Hepatocyte (in vitro differentiated cells): ENCODE results near the gene FXYD5. TPM values are rescaled to one million over a fixed set of nuclear protein-coding genes. Genes with fewer than 3 reads are reported as not detected.

Experiments used
- DNase-seq: peaks from one replicate; pipeline ENCODE4 v3.0.0-alpha.2; 2016; ENCODE audit warnings: low spot score
- H2AFZ ChIP-seq: fragments of 200-600 bp; sonication (generic); 2 replicates; pipeline ENCODE4 v1.6.0; 2016; ENCODE audit warnings: antibody characterized with exemption, mild to moderate bottlenecking
- H3K27ac ChIP-seq: fragments of 200-600 bp; sonication (generic); 2 replicates; pipeline ENCODE4 v1.5.1; 2016; ENCODE audit warnings: mild to moderate bottlenecking
- H3K27me3 ChIP-seq: fragments of 200-600 bp; sonication (generic); 2 replicates; pipeline ENCODE4 v1.6.1; 2016
- H3K36me3 ChIP-seq: fragments of 200-600 bp; sonication (generic); replicated peaks from 2 replicates; pipeline ENCODE4 v1.5.1; 2016; ENCODE audit warnings: low read depth; ENCODE audit not compliant: insufficient read depth
- H3K4me1 ChIP-seq: fragments of 200-600 bp; sonication (generic); 2 replicates; pipeline ENCODE4 v1.5.1; 2016; ENCODE audit warnings: mild to moderate bottlenecking, moderate library complexity; ENCODE audit not compliant: insufficient read depth
- H3K4me2 ChIP-seq: fragments of 200-600 bp; sonication (generic); 2 replicates; pipeline ENCODE4 v1.6.0; 2016
- H3K4me3 ChIP-seq: fragments of 200-600 bp; sonication (generic); 2 replicates; pipeline ENCODE4 v1.5.1; 2016; ENCODE audit warnings: mild to moderate bottlenecking
- H3K79me2 ChIP-seq: fragments of 200-600 bp; sonication (generic); 2 replicates; pipeline ENCODE4 v1.6.0; 2017; ENCODE audit warnings: mild to moderate bottlenecking
- H3K9me2 ChIP-seq: fragments of 200-600 bp; sonication (generic); replicated peaks from 2 replicates; pipeline ENCODE4 v1.6.0; 2017; ENCODE audit warnings: mild to moderate bottlenecking; ENCODE audit not compliant: insufficient read depth
- H3K9me3 ChIP-seq: fragments of 200-600 bp; sonication (generic); 2 replicates; pipeline ENCODE4 v1.5.1; 2016; ENCODE audit warnings: low read depth, mild to moderate bottlenecking
- H4K20me1 ChIP-seq: fragments of 200-600 bp; sonication (generic); 2 replicates; pipeline ENCODE4 v1.6.0; 2016; ENCODE audit warnings: mild to moderate bottlenecking; ENCODE audit not compliant: insufficient read depth, poor library complexity, severe bottlenecking
- CTCF ChIP-seq: fragments of 200-600 bp; sonication (generic); IDR thresholded peaks from 2 replicates; pipeline ENCODE4 v1.5.1; 2016; ENCODE audit warnings: antibody characterized with exemption, mild to moderate bottlenecking; ENCODE audit not compliant: poor library complexity
- EZH2 ChIP-seq: fragments of 200-600 bp; sonication (generic); IDR thresholded peaks from 2 replicates; pipeline ENCODE4 v1.6.1; 2016; ENCODE audit warnings: antibody characterized with exemption, mild to moderate bottlenecking, borderline replicate concordance
- EZH2phosphoT487 ChIP-seq: fragments of 200-600 bp; sonication (generic); IDR thresholded peaks from one replicate; pipeline ENCODE4 v1.6.1; 2018; ENCODE audit warnings: antibody characterized with exemption, mild to moderate bottlenecking, low read depth, moderate library complexity; ENCODE audit not compliant: unreplicated experiment, severe bottlenecking
- WGBS: methylation state at CpG from one replicate; pipeline ENCODE4 v1.1.6; 2016; ENCODE audit warnings: low lambda C conversion rate; ENCODE audit errors: missing lambda C conversion rate; 5-methylcytosine and 5-hydroxymethylcytosine counted together
- polyA plus RNA-seq: library from polyadenylated mRNA; unstranded; fragments of >200 nt; fragmentation: Nextera tagmentation; extraction: Ambion mirVana; gene quantifications from 2 replicates; pipeline ENCODE4 v1.2.1, GENCODE V29; 2016
- total RNA-seq: library from RNA; depleted of rRNA; stranded (reverse); fragments of >200 nt; gene quantifications from 2 replicates; pipeline ENCODE4 v1.2.3, GENCODE V29; 2014

Gene FXYD5
- total and polyA plus RNA-seq, 2 experiments from 2014 or later = 36.4 to 81.1 TPM

- H3K9me2 ChIP-seq = no peaks in the 10 kb centered on the region
- no peaks in the 10 kb centered on the region for H3K36me3 ChIP-seq
- H3K79me2 ChIP-seq = no peaks in the 10 kb centered on the region
- H3K4me3 ChIP-seq = no peak overlapping the region
- H3K9me3 ChIP-seq = no peaks in the 10 kb centered on the region
- TF ChIP-seq CTCF (no peak), EZH2 (no peak), EZH2phosphoT487 (no peak)
- H3K27ac ChIP-seq = no peak overlapping the region
- H2AFZ ChIP-seq = no peak overlapping the region
- H3K27me3 ChIP-seq = no peaks in the 10 kb centered on the region
- H3K4me1 ChIP-seq = no peaks in the 10 kb centered on the region
- H4K20me1 ChIP-seq = no peaks in the 10 kb centered on the region
- no peak overlapping the region for H3K4me2 ChIP-seq
- DNase-seq = no peak
- WGBS = 91% methylated on average over 2 of the region's 2 CpGs
Observed at GRCh38 chr19:35164418-35164817, 9.9 kb downstream of the FXYD5 start.

DNA sequence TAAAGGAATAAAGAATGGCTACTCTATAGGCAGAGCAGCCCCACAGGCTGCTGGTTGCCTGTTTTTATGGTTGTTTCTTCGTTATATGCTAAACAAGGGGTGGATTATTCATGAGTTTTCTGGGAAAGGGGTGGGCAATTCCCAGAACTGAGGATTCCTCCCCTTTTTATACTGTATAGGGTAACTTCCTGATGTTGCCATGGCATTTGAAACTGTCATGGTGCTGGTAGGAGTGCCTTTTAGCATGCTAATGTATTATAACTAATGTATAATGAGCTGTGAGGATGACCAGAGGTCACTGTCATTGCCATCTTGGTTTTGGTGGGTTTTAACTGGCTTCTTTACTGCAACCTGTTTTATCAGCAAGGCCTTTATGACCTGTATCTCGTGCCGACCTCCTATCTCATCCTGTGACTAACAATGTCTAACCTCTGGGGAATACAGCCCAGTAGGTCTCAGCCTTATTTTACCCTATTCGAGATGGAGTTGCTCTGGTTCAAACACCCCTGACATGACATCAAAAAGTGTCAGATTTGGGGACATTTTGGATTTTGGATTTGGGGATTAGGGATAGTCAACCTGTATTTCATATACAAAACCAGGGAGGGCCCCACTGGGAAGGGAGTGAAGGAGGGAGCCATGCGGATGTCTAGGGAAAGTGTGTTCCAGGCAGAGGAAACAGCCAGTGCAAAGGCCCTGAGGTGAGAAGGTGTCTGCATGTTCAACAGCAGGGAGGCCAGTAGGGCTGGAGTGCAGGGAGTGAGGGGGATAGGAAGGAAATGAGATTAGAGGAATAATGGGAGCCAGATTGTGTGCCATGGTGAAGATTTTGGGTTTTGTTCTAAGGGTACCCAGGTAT is 10.9 kb downstream of the FXYD5 start:
- Histone ChIP-seq H3K4me2 (no peak overlapping the region), H2AFZ (no peak overlapping the region), H3K27ac (no peak overlapping the region), H3K9me2 (no peaks in the 10 kb centered on the region), H3K36me3 (no peaks in the 10 kb centered on the region), H3K4me1 (no peaks in the 10 kb centered on the region), H3K4me3 (no peak overlapping the region), H3K9me3 (no peaks in the 10 kb centered on the region), H3K79me2 (no peaks in the 10 kb centered on the region), H4K20me1 (no peaks in the 10 kb centered on the region), H3K27me3 (no peaks in the 10 kb centered on the region)
- WGBS = 63% methylated on average over 5 of the region's 5 CpGs
- DNase-seq = no peak
- TF ChIP-seq CTCF = no peak
- TF ChIP-seq EZH2phosphoT487 = no peak
- no peak for TF ChIP-seq EZH2

DNA sequence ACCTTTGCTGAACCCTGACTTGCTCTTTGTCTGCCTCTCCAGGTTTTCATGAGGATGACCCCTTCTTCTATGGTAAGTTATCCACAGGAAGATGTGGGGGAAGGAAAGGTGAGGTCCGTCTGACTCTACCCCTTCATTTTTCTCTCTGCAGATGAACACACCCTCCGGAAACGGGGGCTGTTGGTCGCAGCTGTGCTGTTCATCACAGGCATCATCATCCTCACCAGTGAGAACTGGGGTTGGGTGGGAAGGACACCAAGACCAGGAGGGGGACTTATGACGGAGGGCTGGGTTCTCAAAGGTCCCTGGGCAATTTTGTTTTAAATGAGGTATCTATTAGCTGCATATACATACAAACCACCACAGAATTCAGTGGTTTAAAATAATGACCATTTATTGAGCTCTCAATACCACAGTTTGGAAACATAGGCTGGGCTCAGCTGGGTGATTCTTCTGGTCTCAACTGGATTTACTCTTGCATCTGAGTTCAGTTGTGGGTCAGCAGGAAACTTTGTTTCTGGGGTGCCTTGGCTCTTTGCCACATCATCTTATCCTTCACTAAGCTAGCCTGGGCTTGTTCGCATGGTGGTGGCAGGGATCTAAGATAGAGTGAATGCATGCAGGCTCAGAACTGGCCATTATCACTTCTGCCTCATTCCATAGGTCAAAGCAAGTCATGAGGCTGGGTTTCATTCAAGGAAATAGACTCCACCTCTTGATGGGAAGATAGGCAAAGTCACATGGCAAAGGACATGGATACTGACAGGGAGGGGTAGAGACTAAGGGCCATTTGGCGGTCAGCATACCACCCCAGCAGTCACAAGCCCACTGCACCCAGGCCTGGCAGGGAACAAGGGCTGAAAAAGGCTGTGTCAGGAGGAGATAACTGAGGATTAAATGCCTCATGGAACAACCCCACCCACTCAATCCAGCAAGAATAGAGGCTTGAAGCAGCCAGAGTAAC is 11.8 kb downstream of the FXYD5 start:
- H3K4me1 ChIP-seq = no peaks in the 10 kb centered on the region
- no peaks in the 10 kb centered on the region for H3K9me2 ChIP-seq
- H3K4me2 ChIP-seq = no peak overlapping the region
- no peaks in the 10 kb centered on the region for H3K36me3 ChIP-seq
- no peak overlapping the region for H2AFZ ChIP-seq
- WGBS = 95% methylated on average over 7 of the region's 7 CpGs
- H4K20me1 ChIP-seq = no peaks in the 10 kb centered on the region
- H3K27me3 ChIP-seq = no peaks in the 10 kb centered on the region
- no peak for TF ChIP-seq CTCF
- TF ChIP-seq EZH2 = no peak
- TF ChIP-seq EZH2phosphoT487 = no peak
- no peaks in the 10 kb centered on the region for H3K79me2 ChIP-seq
- H3K4me3 ChIP-seq = no peak overlapping the region
- no peak for DNase-seq
- no peak overlapping the region for H3K27ac ChIP-seq
- no peaks in the 10 kb centered on the region for H3K9me3 ChIP-seq
